ENCODE results near the gene PSG1.
"Not testable (repeated sequence)": the region's sequence is repeated elsewhere in the genome, so short reads cannot be mapped to it uniquely, and the experiment has no call there.

The PSG1 gene

DNA sequence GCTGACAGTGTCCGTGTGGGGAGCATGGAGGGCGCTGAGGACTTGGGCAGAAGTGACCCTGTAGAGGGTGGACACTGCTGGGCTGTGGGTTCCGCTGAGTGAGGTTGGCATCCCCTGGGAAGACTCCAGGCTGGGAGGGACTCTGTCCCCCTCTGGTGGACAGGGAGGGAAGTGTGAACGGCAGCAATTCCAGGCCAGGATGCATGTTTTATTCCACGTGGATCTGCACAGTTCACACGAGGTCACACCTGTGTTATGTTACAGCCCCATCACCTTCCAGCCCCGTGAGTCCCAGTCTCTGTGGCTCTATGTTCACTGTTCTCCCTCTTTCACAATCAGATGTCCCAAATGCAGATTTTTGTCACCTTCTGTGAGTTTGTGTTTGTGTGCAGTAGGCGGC lies 1.8 kb upstream of the PSG1 start:
- not testable (repeated sequence) for DNase-seq (ENCODE audit: low read depth in 2 of 2)

DNA sequence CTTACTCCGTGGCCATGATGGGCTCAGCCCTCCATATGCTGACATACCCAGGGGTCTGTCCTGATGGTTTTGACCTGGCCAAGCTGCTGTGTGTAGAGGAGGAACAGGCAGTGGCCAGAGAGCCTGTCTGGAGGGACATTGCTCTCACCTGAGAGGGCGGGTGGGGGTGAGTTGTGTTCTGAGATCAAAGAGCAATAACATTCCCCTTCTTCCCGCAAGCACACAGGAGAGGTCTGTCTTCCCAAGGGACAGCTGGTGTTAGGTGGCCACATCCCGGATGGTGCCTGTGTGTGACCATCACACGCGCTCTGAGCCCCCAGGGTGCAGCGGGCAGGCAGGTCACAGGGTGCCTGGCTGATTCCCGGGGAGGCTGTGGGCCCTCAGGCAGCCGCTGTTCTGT lies 1.1 kb upstream of the PSG1 start:
- not testable (repeated sequence) for DNase-seq (ENCODE audit: low read depth in 2 of 2)

- not testable (repeated sequence) for DNase-seq (ENCODE audit: low read depth in 2 of 2)
Measured at GRCh38 chr19:42876596-42876995, 2.9 kb downstream of the PSG1 start.

DNA sequence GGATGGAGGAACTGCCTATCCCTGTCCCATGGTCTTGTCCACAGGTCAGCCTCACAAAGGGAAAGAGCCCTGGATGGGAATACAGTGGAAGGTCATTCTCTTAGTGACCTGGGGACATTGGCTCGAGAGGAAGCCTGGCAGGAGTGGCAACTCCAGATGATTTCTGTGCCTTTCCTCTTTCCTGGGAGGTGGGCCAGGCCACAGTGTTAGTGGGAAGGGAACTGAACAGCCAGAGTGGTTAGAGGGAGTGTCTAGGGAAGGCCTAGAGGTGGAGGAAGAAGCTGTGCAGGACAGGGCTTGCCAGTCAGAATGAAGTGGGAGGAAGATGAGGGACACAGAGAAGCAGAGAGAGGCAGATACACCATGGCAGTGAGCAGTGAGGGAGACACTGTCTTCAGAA lies 3.6 kb downstream of the PSG1 start:
- DNase-seq (ENCODE audit: low read depth in 2 of 2) = not testable (repeated sequence)

DNA sequence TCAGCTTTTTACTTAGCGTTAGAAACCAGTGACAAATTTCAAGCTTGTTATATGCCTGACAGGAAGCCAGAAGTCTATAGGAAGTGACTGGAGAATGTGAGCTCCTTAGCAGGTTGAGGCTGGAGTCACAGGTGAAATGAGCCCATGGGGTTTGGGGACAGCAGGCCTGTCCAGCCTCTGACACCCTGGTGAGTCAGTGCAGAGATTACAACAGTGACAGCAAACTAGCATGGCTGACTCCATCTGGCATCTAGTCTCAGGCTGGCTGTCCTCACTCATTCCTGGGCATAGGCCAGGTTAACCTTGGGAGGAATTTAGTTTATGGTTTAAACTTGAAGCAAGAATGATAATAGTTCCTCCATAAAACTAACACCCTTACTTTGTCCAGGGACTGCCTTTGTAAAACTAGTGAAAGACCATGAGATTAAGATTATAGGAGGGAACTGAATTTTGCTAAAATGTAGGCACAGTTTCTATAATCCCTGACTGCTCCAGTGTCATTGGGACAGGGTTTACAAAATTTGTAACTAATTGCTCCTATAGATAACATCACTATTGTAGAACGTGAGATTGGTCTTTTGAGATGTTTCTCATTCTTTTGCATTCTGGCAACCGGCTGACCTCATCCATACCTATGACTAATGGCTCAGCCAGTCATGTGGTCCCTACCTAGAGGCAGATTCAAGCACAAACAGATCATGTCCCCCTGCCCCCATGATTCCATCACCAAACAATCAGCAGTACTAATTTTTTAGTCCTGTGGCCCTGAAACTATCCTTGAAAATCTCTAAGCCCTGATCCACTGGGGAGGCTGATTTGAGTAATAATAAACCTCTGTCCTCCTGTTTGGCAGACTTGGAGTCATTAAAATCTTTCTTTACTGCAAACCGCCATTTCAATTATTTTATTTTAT lies 4.4 kb downstream of the PSG1 start:
- DNase-seq (ENCODE audit: low read depth in 2 of 2) = not testable (repeated sequence)

GRCh38 chr19:42874136-42874535 lies 5.4 kb downstream of the PSG1 start:
- not testable (repeated sequence) for DNase-seq (ENCODE audit: low read depth in 2 of 2)

DNA sequence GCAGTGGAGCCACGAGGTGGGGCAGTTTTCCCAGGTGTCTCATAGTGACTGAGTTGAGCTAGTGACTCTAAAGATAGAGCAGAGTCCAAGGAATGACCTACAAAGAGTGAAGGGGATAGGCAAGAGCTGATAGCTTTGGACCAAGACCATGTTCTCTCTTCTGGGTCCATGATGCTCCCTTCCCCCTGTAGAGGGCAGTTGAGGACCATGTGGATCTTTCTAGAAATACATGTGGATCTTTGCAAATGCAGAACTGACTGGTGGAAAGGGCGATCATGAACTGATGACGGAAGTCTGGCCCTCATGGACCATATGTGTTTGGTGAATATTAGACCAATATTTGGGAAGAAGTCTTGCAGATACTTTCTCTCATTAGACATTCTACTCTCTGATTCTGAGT lies 6.9 kb downstream of the PSG1 start:
- DNase-seq (ENCODE audit: low read depth in 2 of 2) = no peak

DNA sequence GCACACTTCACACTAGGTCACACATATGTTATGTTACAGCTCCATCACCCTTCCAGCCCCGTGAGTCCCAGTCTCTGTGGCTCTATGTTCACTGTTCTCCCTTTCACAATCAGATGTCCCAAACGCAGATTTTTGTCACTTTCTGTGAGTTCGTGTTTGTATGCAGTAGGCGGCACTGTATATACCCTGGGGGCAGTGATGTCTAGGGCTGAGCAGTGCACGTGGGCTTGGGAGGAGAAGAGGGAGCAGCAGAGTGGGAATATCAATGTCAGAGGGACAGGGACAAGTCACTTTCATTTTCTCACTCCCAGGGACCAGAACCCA lies 22.0 kb downstream of the PSG1 start:
- DNase-seq (ENCODE audit: low read depth in 2 of 2) = no peak

- not testable (repeated sequence) for DNase-seq (ENCODE audit: low read depth in 2 of 2)
Measured at GRCh38 chr19:42856866-42857543, 22.5 kb downstream of the PSG1 start.

- DNase-seq (ENCODE audit: low read depth in 2 of 2) = not testable (repeated sequence)
Measured at GRCh38 chr19:42854745-42855144, 24.8 kb downstream of the PSG1 start.

GRCh38 chr19:42853231-42853630 lies 26.3 kb downstream of the PSG1 start:
- DNase-seq (ENCODE audit: low read depth in 2 of 2) = not testable (repeated sequence)

DNA sequence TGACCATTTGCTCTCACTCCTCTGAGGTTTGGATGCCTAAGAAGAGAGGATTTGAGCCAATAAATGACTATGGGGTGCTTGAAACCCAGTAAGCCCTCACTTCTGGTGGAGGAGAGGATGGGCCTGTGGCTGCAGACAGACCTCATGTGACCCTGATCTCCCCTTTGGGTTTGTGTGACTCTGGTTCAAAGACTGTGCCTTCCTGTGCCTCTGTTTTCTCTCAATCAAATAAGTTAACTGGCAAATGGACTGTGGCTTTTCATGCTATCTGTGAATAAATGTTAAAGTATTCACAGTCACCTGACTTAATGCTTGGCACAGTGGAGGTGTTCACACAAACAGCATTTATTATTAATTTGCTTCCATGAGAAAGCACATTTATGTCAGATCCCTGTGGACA lies 26.7 kb downstream of the PSG1 start:
- DNase-seq (ENCODE audit: low read depth in 2 of 2) = not testable (repeated sequence)

- DNase-seq (ENCODE audit: low read depth in 2 of 2) = not testable (repeated sequence)
Measured at GRCh38 chr19:42851718-42852280, 27.7 kb downstream of the PSG1 start.

DNA sequence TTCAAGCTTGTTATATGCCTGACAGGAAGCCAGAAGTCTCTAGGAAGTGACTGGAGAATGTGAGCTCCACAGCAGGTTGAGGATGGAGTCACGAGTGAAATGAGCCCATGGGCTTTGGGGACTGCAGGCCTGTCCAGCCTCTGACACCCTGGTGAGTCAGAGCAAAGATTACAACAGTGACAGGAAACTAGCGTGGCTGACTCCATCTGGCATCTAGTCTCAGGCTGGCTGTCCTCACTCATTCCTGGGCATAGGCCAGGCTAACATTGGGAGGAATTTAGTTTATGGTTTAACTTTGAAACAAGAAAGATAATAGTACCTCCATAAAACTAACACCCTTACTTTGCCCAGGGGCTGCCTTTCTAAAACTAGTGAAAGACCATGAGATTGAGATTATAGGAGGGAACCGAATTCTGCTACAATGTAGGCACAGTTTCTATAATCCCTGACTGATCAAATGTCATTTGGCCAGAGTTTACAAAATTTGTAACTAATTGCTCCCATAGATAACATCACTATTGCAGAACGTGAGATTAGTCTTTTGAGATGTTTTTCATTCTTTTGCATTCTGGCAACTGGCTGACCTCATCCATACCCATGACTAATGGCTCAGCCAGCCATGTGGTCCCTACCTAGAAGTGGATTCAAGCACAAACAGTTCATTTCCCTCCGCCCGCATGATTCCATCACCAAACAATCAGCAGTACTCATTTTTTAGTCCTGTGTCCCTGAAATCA lies 28.4 kb downstream of the PSG1 start:
- DNase-seq (ENCODE audit: low read depth in 2 of 2) = no peak

- no peak for DNase-seq (ENCODE audit: low read depth in 2 of 2)
Measured at GRCh38 chr19:42846597-42846996, 32.9 kb downstream of the PSG1 start.

DNA sequence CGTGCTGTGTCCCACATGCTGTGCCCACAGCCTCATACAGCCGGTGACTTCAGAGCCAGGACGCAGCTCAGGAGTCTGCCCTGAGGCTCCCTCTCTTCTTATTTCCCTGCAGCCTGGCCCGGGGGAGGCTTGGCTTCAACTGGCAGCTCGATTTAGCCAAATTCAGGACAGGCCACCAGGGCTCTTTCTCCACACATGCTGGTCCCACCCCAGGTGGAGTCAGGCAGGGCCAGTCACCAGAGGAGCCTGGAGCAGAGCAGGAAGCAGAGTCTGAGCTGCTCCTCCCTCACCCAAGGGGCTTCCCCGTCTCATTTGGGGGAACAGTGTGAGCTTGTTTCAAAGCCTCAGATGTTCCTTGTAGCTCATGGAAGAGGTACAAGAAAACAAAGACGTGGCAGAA lies 35.9 kb downstream of the PSG1 start:
- not testable (repeated sequence) for DNase-seq (ENCODE audit: low read depth in 2 of 2)

GRCh38 chr19:42832746-42833442 lies 46.6 kb downstream of the PSG1 start:
- DNase-seq (ENCODE audit: low read depth in 2 of 2) = not testable (repeated sequence)

DNA sequence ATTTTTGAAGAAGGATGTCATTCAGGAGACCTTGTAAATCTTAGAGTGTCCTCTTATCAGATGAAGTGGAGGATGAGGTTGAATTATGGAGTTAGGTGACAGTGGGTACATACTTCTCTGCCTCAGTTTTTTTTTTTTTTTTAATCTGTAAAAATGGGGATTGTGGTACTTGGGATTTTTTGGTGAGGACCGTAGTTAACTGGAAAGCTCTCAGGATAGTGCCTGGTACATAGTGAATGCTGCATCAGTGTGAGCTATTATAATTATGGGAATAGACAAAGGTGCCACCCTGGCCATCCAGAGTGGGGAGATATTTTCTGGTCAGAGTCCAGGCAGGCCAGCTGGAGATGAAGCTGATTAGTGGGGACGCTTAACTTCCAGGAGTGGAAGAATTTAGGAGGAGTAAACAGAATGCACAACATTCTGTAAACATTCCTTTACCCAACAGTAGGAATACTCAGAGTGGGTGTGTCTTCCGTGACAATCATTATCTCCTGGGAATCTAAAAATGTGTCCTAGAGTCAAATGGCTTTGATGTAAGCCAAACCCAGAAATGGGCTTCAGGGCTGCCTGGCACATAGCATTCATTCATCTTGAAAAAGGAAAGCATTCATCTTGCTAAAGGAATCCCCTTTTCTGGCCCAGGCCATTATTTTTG lies 47.4 kb downstream of the PSG1 start:
- not testable (repeated sequence) for DNase-seq (ENCODE audit: low read depth in 2 of 2)

- DNase-seq (ENCODE audit: low read depth in 2 of 2) = no peak
Measured at GRCh38 chr19:42831221-42832019, 48.1 kb downstream of the PSG1 start.

Data from stimulated activated CD8-positive, alpha-beta memory T cell treated with anti-CD3 and anti-CD28 coated beads, Interleukin-15, amount 100 ng/mL, for 4 hours (primary cell).